GM18526 (cell line): ENCODE data around the gene CHD2.

Experiments used
- POLR2A ChIP-seq: IDR thresholded peaks from 3 replicates; pipeline ENCODE4 v1.6.1; 2011; ENCODE audit not compliant: insufficient read length; ENCODE audit errors: extremely low read depth

Gene CHD2

GRCh38 chr15:92992720-92993119, 92.6 kb downstream of the CHD2 start:
- no peak for TF ChIP-seq POLR2A

GRCh38 chr15:92997821-92998220, 97.7 kb downstream of the CHD2 start:
- TF ChIP-seq POLR2A: no peak

GRCh38 chr15:93001156-93001555, 101.0 kb downstream of the CHD2 start:
- TF ChIP-seq POLR2A: no peak

- no peak for TF ChIP-seq POLR2A
Observed at GRCh38 chr15:93001881-93002280, 101.8 kb downstream of the CHD2 start.

- TF ChIP-seq POLR2A: no peak
Observed at GRCh38 chr15:93005133-93005532, 105.0 kb downstream of the CHD2 start.

GRCh38 chr15:93007994-93008393, 107.9 kb downstream of the CHD2 start:
- no peak for TF ChIP-seq POLR2A

- TF ChIP-seq POLR2A: no peak
Observed at GRCh38 chr15:93012786-93013185, 112.7 kb downstream of the CHD2 start.

GRCh38 chr15:93017526-93017925, 117.4 kb downstream of the CHD2 start:
- TF ChIP-seq POLR2A: no peak

- no peak for TF ChIP-seq POLR2A
Observed at GRCh38 chr15:93018574-93018973, 118.5 kb downstream of the CHD2 start.

GRCh38 chr15:93019090-93019489, 119.0 kb downstream of the CHD2 start:
- no peak for TF ChIP-seq POLR2A

- no peak for TF ChIP-seq POLR2A
Observed at GRCh38 chr15:93019971-93020370, 119.8 kb downstream of the CHD2 start.

GRCh38 chr15:93020976-93021772, 121.0 kb downstream of the CHD2 start:
- TF ChIP-seq POLR2A: no peak

- TF ChIP-seq POLR2A: no peak
Observed at GRCh38 chr15:93024293-93024692, 124.2 kb downstream of the CHD2 start.

GRCh38 chr15:93024716-93025624, 124.8 kb downstream of the CHD2 start:
- TF ChIP-seq POLR2A: no peak

- TF ChIP-seq POLR2A: no peak
Observed at GRCh38 chr15:93025625-93025982, 125.5 kb downstream of the CHD2 start.

GRCh38 chr15:93026380-93026817, 126.3 kb downstream of the CHD2 start:
- TF ChIP-seq POLR2A: no peak
